Ammon's horn (tissue), 1 donor: ENCODE results near the gene MCM3.

ENCODE experiments used
- DNase-seq: peaks from one replicate; pipeline ENCODE4 v3.0.0-alpha.2; 2016; ENCODE audit warnings: low spot score

The MCM3 gene

DNA sequence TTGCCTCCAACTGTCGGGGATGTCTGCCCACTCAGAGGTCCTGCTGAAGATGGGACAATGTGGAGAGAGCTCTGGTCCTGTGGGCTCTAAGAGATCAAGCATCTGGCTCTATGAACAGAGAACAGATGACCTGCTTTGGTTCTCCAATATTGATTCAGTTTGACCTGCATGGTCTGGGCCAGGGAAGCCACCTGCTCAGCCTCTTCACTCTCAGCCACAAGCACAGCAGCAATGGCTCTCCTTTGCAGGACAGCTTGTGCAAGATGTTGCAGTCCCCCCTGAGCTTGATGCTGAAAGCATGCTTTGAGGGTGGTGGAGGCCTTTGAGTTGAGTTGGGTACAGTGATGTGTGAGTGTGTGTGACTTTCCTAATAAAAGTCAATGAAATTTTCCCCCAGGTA, 18.6 kb upstream of the MCM3 start:
- no peak for DNase-seq

GRCh38 chr6:52301326-52301725, 16.8 kb upstream of the MCM3 start:
- DNase-seq: no peak

GRCh38 chr6:52300489-52300931, 16.0 kb upstream of the MCM3 start:
- DNase-seq: no peak

GRCh38 chr6:52299653-52300052, 15.1 kb upstream of the MCM3 start:
- DNase-seq: no peak

DNA sequence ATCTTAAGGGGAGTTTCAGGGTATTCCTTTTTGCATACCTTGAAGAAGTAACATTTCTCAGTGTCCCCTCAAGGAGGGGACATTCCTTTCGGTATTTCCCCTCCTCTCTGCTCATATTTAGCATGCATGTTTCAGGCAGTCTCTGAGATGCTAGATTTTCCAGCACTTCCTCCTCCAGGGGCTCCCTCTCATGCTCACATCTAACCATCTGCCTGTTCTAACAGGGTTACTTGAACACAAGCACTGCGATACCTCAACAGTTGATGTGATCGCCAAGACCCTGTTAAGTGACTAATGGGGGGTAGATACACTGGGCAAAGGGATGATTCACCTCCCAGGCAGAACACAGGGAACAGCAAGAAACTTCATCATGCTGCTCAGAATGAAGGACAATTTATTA, 12.9 kb upstream of the MCM3 start:
- no peak for DNase-seq

DNA sequence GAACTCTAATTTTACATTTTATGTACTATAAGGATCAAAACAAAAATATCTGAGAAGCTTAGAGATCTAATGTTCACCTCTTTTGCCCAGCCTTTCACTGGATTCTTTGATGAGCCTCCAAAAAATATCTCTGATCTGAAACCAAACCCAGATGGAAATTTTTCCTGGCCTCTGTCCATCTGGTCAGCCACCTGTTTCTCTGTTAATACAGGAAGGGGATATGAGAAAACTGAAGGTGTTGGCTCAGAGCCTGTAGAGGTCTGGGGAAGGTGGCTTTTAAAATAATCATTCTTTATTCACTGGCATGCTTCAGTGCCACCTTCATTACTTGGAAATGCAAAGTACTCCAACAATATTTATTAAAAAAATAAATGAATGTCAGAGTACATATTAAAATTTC, 8.5 kb upstream of the MCM3 start:
- no peak for DNase-seq

- DNase-seq: no peak
These were observed 4.3 kb upstream of the MCM3 start for GRCh38 chr6:52288841-52289240.

DNA sequence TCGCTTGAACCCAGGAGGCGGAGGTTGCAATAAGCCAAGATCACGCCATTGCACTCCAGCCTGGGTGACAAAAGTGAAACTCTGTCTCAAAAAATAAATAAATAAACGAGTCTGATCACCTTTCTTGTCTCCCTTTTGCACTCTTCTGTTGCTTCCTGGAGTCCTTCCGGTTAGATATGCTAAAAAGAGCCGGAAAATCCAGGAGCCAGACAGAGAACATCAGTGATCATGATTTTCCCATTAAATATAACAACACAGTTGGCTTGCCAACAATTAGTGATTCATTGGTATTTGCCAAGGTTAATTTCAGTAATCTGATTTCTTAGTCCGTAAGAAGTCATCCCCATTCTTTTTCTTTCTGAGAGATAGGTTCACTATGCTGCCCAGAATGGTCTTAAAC, 3.7 kb upstream of the MCM3 start:
- no peak for DNase-seq

GRCh38 chr6:52286798-52287432, 2.4 kb upstream of the MCM3 start:
- DNase-seq: peak; percentile 75

DNA sequence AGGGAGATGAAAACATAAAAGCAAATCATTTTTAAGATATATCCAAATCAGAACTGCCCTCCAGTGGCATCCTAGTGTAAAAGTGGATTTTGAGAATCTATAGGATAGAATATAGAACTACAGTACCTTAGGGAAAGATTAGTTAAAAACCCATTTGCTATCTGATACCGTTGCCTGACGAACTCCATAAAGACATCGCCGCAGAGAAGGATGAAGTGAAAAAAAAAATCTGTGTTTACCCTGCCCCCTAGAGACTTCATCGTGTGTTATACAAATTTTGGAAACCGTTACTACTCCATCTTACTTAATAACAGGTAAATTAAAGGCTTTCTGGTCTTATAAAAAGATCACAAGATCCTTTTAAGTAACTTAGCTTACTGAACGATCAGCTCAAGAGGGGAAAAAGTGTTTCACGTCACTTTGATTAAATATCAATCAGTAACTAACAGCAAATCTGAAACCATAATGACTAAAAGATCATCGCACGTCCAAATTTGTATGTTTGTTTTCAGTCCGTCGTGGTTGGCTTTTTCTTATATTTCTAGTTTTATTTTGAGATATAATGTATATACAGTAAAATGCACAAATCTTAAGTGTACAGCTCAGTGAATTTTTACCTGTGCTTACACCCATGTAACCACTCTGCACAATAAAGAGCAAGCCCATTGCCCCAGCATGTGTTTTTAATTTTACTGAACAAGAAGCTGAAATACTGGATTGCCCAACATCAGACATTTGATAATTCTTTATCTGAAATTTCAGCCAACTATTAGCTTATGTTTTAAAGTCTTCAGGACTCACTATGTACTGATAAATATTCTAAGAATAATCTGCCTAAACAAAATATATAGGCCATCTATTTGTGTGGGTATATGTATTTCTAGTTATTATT, 881 bp upstream of the MCM3 start:
- peak; percentile 45 for DNase-seq

DNA sequence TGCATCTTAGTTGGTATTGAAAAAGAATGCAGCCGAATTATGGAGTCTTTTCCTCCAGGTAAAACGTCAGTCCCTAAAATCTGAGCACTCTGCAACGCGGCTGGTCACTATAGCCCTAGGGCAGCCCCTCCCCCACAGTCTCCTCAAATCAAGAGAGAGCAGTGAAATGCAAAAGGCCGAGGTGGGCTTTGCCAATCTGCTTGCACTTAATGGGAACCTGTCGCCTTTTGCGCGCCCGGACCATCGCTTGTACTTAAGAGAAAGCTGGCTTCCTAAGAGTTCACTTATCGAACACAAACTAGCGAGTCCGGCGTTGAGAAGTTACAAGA, 447 bp downstream of the MCM3 start:
- peak; percentile 16 for DNase-seq

DNA sequence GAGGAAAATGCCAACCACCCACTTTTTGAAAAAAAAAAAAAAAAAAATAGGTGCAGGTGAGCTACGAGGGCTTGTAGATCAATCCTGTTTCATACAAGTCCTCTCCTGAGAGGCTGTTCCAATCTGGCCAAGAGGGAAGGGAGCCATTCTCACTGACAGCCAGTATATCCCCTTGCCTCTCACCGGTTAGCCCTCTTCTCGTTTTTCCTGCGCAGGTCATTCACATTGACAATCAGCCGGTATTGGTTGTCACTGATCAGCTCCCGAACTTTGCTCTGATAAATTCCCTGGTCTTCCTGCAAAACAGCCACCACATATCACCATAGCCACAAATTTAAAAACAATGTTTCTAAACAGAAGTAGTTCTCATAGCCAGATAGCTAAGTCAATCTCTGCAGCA, 1.4 kb downstream of the MCM3 start:
- DNase-seq: no peak

- no peak for DNase-seq
These were observed 8.4 kb downstream of the MCM3 start for GRCh38 chr6:52276130-52276529.

GRCh38 chr6:52271852-52272460, 12.6 kb downstream of the MCM3 start:
- no peak for DNase-seq

DNA sequence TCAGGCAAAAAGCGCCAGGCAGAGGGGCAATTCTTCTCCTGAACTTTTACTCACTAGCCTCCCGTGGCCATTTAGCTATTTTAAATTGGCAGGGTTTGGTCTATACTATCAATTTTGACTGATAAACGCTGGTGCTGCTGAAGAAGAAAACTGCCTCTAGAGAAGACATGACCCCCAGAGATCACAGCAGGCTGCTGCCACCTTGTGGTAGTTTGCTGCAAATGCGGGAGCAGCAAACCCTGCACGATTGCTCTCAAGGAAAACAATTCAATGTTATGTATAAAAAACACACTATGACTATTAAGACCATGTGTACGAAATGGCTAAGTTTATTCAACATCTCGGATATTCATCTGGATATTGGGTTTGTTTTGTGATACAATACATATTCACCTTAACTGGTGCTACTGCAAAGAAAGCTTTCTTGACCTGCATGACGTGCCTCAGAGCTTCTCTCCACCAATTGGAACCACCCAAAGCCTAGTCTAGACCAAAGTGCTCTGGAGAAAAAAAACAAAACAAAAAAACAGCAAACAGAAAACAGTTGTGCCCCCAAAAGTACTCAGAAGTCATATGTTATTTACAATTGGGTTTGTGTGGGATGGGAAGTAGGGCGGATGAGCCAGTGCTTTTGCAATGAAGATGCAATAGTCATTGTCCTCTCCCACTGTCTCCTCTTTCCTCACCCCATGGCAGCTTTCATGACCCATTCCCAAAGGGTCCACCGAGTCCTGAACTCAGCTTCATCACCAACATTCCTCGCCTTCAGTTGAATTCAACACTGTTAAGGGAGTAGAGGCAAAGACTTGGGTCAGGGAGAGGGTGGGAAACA, 20.6 kb downstream of the MCM3 start:
- peak; percentile 83 for DNase-seq

DNA sequence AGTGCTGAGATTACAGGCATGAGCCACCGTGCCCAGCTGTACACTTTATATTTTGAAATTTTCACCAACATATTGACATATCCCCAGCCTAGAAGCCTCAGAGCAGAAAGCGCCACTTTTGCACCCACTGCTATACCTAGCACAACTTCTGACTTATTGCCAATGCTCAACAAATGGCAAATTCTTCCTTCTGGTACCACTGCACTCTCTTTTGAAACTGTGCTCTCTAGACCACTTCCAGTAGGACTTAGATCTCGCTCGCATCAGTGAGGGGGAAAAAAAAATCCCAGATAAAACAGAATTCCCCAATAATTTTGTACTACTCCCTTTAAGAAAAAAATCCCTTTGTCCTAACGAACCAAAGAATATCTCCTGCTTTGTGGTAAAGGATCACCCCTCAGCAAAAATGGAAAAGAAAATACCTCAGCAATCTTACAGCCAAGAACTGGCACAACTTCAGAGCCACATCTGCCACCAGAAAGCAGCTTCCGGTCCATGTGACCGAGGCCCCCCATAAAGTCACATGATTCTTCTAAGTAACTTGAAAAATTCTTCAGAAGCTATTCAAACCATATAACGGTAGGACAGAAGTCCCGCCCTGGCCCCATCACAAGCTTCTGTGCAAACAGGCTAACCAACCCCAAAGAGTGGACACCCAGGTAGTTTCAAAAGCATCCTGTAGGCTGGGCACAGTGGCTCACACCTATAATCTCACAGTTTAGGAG, 21.8 kb downstream of the MCM3 start:
- DNase-seq: no peak

- no peak for DNase-seq
These were observed 23.3 kb downstream of the MCM3 start for GRCh38 chr6:52261229-52261628.

- DNase-seq: no peak
These were observed 23.9 kb downstream of the MCM3 start for GRCh38 chr6:52260634-52261033.

DNA sequence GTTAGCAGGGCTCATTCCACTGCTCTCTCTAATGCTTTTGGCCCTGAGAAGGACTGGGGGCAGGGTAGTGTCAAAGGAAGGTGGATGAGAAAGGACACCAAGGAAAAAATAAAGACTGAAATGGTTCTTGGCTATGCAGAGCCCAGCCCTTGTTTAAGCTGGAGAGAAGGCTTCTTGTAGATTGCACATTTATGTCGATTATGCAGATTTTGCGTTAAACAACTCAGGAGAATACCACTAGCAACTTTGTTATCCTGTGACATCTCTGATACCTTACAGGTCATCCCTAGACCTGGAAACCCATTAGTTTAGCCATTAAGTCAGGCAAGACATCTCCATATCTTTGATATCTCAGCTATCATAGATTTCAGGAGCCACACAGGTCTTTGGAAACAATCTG, 29.1 kb downstream of the MCM3 start:
- no peak for DNase-seq

- no peak for DNase-seq
These were observed 29.7 kb downstream of the MCM3 start for GRCh38 chr6:52254731-52255378.

DNA sequence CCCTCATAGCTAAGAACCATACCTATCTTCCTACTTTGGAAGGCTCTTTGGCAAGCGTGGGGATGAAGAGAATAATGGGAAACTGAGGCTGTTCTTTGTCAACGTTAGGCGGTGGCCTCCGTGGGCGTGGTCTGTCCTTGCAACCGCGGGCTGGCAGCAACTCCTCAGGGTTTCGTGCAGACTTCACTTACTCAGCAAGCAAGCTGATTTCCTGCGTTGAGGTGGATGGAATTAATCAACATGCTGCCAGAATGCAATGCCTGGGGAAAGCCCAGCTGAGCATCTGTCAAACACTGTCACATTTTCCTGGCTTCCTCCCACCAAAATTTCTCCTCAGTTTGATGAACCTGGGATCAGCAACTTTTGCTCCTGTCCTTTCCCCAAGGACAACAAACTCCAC, 31.0 kb downstream of the MCM3 start:
- no peak for DNase-seq
